Breast epithelium (tissue), 3 donors: ENCODE results near the gene ALPK1.

ENCODE experiments used
- CTCF ChIP-seq, 3 donors: fragments of 450-650 bp; IDR thresholded peaks; one replicate each; pipeline ENCODE4 v1.5.1; 2016 to 2017; ENCODE audit warnings: antibody characterized with exemption in 3 of 3, mild to moderate bottlenecking in 3 of 3, moderate library complexity in 3 of 3
- POLR2A ChIP-seq: fragments of 450-650 bp; IDR thresholded peaks from one replicate; pipeline ENCODE4 v1.6.1; 2016; ENCODE audit warnings: antibody characterized with exemption, mild to moderate bottlenecking, moderate library complexity
- POLR2AphosphoS5 ChIP-seq, 3 donors: sonication (generic); formaldehyde crosslinking; IDR thresholded peaks; one replicate each; pipeline ENCODE4 v1.6.1; 2017; ENCODE audit warnings: antibody characterized with exemption in 3 of 3

- TF ChIP-seq CTCF (IDR thresholded peaks at IDR 0.05) (no peak), POLR2A (no peak), POLR2AphosphoS5 (IDR thresholded peaks at IDR 0.05) (no peak)
Observed at GRCh38 chr4:112426416-112426815, 129.2 kb downstream of the ALPK1 start.
